H1 (cell line): ENCODE data around the gene ZNF805. TPM values are rescaled to one million over a fixed set of nuclear protein-coding genes. Genes with fewer than 3 reads are reported as not detected.

Source experiments
- CHD7 ChIP-seq: fragments of 300-600 bp; sonication (generic); IDR thresholded peaks from 2 replicates; pipeline ENCODE4 v1.7.1; 2012; ENCODE audit warnings: low read length, moderate library complexity, mild to moderate bottlenecking, inconsistent platforms; ENCODE audit not compliant: insufficient replicate concordance
- polyA plus RNA-seq, 7 experiments: library from polyadenylated mRNA; depleted of rRNA in 3 of 7; stranded (reverse) in 5 of 7; unstranded in 2 of 7; fragments of >200 nt in 5 of 7; fragments of 200-250 nt in 2 of 7; gene quantifications; 1 replicate in 5 of 7; 2 replicates in 1 of 7; 4 replicates in 1 of 7; pipeline versions ENCODE4 v1.2.1 to v1.2.3, GENCODE V29; 2011 to 2013; ENCODE audit warnings: missing spikeins in 2 of 7, mixed read lengths in 2 of 7
- total RNA-seq: library from RNA; stranded (reverse); fragmentation: NEBNext Ultra II Directional; extraction: Animal tissue kit (Norgen Biotek cat#: 25700); gene quantifications from 2 replicates; pipeline ENCODE4 v1.2.1, GENCODE V29; 2021

The ZNF805 gene
- total and polyA plus RNA-seq, 2 of the 8 experiments (the other 6 are each of a cell fraction or from before 2014, with no cell fraction given): 2.3 to 14.8 TPM

DNA sequence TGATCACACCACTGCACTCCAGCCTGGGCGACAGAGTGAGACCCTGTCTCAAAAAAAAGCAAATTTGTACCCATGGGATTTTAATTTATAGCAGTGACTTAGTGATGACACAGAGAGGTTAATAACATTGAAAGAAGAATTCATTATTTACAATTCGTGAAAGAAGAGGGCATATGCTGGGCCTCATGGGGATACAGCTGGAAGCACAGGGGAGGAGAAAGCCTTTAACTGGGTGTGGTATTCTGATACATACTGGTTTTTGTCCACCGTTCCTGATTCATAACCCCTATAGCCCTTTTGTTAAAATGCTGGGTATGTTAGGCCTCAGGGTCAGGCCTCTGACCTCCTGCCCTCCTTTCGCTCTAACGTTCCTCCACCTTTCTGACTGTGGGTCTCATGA, 38.3 kb upstream of the ZNF805 start (continued):
- TF ChIP-seq CHD7: no peak
